Measurements from ENCODE around the gene NRG3.

The NRG3 gene

GRCh38 chr10:82498976-82499375, 624.0 kb downstream of the NRG3 start:
- Histone ChIP-seq H3K27me3 (ENCODE audit: control insufficient read depth, low read length) (no peaks in the 10 kb centered on the region), H3K9me3 (ENCODE audit: control insufficient read depth, insufficient read depth, low read length) (no peaks in the 10 kb centered on the region), H3K4me3 (ENCODE audit: low read length) (no peak overlapping the region), H3F3A (ENCODE audit: control insufficient read depth, insufficient read depth) (no peaks in the 10 kb centered on the region), H3K4me1 (ENCODE audit: control insufficient read depth, low read length) (no peaks in the 10 kb centered on the region), H4K20me1 (ENCODE audit: control insufficient read depth, insufficient read depth, low read depth, low read length) (no peaks in the 10 kb centered on the region), H3K79me2 (ENCODE audit: control insufficient read depth, low read length) (no peaks in the 10 kb centered on the region), H3K36me3 (ENCODE audit: control insufficient read depth, low read length) (no peaks in the 10 kb centered on the region), H3K9me2 (replicated peaks; ENCODE audit: control insufficient read depth, low read length) (no peaks in the 10 kb centered on the region), H3K4me2 (ENCODE audit: low read length) (no peak overlapping the region), H3K27ac (ENCODE audit: low read depth, low read length) (no peak overlapping the region)
- no peak for TF ChIP-seq CTCF (IDR thresholded peaks at IDR 0.05; ENCODE audit: low read depth, low read length, poor library complexity, severe bottlenecking)
- no peak for TF ChIP-seq EZH2phosphoT487 (IDR thresholded peaks at IDR 0.05; ENCODE audit: borderline replicate concordance, low read length)

- no peak overlapping the region for H3K4me3 ChIP-seq (ENCODE audit: low read length)
- no peaks in the 10 kb centered on the region for H3F3A ChIP-seq (ENCODE audit: control insufficient read depth, insufficient read depth)
- no peaks in the 10 kb centered on the region for H3K4me1 ChIP-seq (ENCODE audit: control insufficient read depth, low read length)
- no peak for TF ChIP-seq EZH2phosphoT487 (IDR thresholded peaks at IDR 0.05; ENCODE audit: borderline replicate concordance, low read length)
- TF ChIP-seq CTCF (IDR thresholded peaks at IDR 0.05; ENCODE audit: low read depth, low read length, poor library complexity, severe bottlenecking) = no peak
- H3K4me2 ChIP-seq (ENCODE audit: low read length) = no peak overlapping the region
- H4K20me1 ChIP-seq (ENCODE audit: control insufficient read depth, insufficient read depth, low read depth, low read length) = no peaks in the 10 kb centered on the region
- no peaks in the 10 kb centered on the region for H3K79me2 ChIP-seq (ENCODE audit: control insufficient read depth, low read length)
- no peaks in the 10 kb centered on the region for H3K9me2 ChIP-seq (replicated peaks; ENCODE audit: control insufficient read depth, low read length)
- no peaks in the 10 kb centered on the region for H3K27me3 ChIP-seq (ENCODE audit: control insufficient read depth, low read length)
- H3K36me3 ChIP-seq (ENCODE audit: control insufficient read depth, low read length) = no peaks in the 10 kb centered on the region
- H3K27ac ChIP-seq (ENCODE audit: low read depth, low read length) = no peak overlapping the region
- H3K9me3 ChIP-seq (ENCODE audit: control insufficient read depth, insufficient read depth, low read length) = no peaks in the 10 kb centered on the region
Observed at GRCh38 chr10:82505009-82505408, 630.0 kb downstream of the NRG3 start.

- no peaks in the 10 kb centered on the region for H3K36me3 ChIP-seq (ENCODE audit: control insufficient read depth, low read length)
- no peaks in the 10 kb centered on the region for H3K79me2 ChIP-seq (ENCODE audit: control insufficient read depth, low read length)
- H3K4me3 ChIP-seq (ENCODE audit: low read length) = no peak overlapping the region
- TF ChIP-seq EZH2phosphoT487 (IDR thresholded peaks at IDR 0.05; ENCODE audit: borderline replicate concordance, low read length) (no peak), CTCF (IDR thresholded peaks at IDR 0.05; ENCODE audit: low read depth, low read length, poor library complexity, severe bottlenecking) (no peak)
- H3K4me1 ChIP-seq (ENCODE audit: control insufficient read depth, low read length) = no peaks in the 10 kb centered on the region
- no peaks in the 10 kb centered on the region for H4K20me1 ChIP-seq (ENCODE audit: control insufficient read depth, insufficient read depth, low read depth, low read length)
- no peaks in the 10 kb centered on the region for H3K9me3 ChIP-seq (ENCODE audit: control insufficient read depth, insufficient read depth, low read length)
- no peak overlapping the region for H3K27ac ChIP-seq (ENCODE audit: low read depth, low read length)
- no peaks in the 10 kb centered on the region for H3F3A ChIP-seq (ENCODE audit: control insufficient read depth, insufficient read depth)
- H3K9me2 ChIP-seq (replicated peaks; ENCODE audit: control insufficient read depth, low read length) = no peaks in the 10 kb centered on the region
- H3K4me2 ChIP-seq (ENCODE audit: low read length) = no peak overlapping the region
- H3K27me3 ChIP-seq (ENCODE audit: control insufficient read depth, low read length) = no peaks in the 10 kb centered on the region
Observed at GRCh38 chr10:82506680-82507376, 631.8 kb downstream of the NRG3 start.

Data from DOHH2 (cell line).